H9 (cell line): ENCODE data around the gene DSC2. TPM values are rescaled to one million over a fixed set of nuclear protein-coding genes. Genes with fewer than 3 reads are reported as not detected.

Experiments used
- DNase-seq: peaks from one replicate; pipeline ENCODE4 v3.0.0-alpha.2; 2017
- H2AFZ ChIP-seq: one replicate; pipeline ENCODE4 v1.6.1; 2013; ENCODE audit warnings: mild to moderate bottlenecking, low read length, control low read depth, moderate library complexity
- H2AK5ac ChIP-seq: 2 replicates; pipeline ENCODE4 v1.6.1; 2013; ENCODE audit warnings: low read length, control low read depth, mixed read lengths; ENCODE audit not compliant: insufficient read length
- H2BK120ac ChIP-seq: one replicate; pipeline ENCODE4 v1.6.1; 2013; ENCODE audit warnings: low read depth, mild to moderate bottlenecking, low read length, control low read depth, inconsistent platforms; ENCODE audit not compliant: poor library complexity, severe bottlenecking
- H2BK12ac ChIP-seq: 2 replicates; pipeline ENCODE4 v1.6.1; 2013; ENCODE audit warnings: low read length, control low read depth, mixed read lengths, low read depth; ENCODE audit not compliant: insufficient read length
- H2BK15ac ChIP-seq: 2 replicates; pipeline ENCODE4 v1.6.1; 2013; ENCODE audit warnings: low read depth, low read length, control low read depth
- H2BK20ac ChIP-seq: one replicate; pipeline ENCODE4 v1.6.1; 2013; ENCODE audit warnings: low read depth, mild to moderate bottlenecking, low read length, control low read depth, inconsistent platforms; ENCODE audit not compliant: poor library complexity, severe bottlenecking
- H2BK5ac ChIP-seq: 2 replicates; pipeline ENCODE4 v1.6.1; 2013; ENCODE audit warnings: low read length, control low read depth, mixed read lengths; ENCODE audit not compliant: insufficient read length
- H3K14ac ChIP-seq: 2 replicates; pipeline ENCODE4 v1.6.1; 2013; ENCODE audit warnings: low read length, control low read depth; ENCODE audit not compliant: insufficient read depth
- H3K18ac ChIP-seq: 2 replicates; pipeline ENCODE4 v1.6.1; 2013; ENCODE audit warnings: low read depth, mild to moderate bottlenecking, mixed read lengths, low read length, control low read depth; ENCODE audit not compliant: insufficient read length
- H3K23ac ChIP-seq: 2 replicates; pipeline ENCODE4 v1.6.1; 2013; ENCODE audit warnings: low read length, control low read depth, mixed read lengths, low read depth; ENCODE audit not compliant: insufficient read length
- H3K23me2 ChIP-seq: 2 replicates; pipeline ENCODE4 v1.6.1; 2013; ENCODE audit warnings: low read depth, mild to moderate bottlenecking, mixed read lengths, low read length, control low read depth; ENCODE audit not compliant: insufficient read length, poor library complexity, severe bottlenecking
- H3K27ac ChIP-seq: 2 replicates; pipeline ENCODE4 v1.5.1; 2013; ENCODE audit warnings: low read length, control low read depth, mixed read lengths, low read depth; ENCODE audit not compliant: insufficient read length
- H3K27me3 ChIP-seq: 2 replicates; pipeline ENCODE4 v1.6.1; 2013; ENCODE audit warnings: low read length, control low read depth, inconsistent platforms; ENCODE audit not compliant: insufficient read depth
- H3K4ac ChIP-seq: 2 replicates; pipeline ENCODE4 v1.6.1; 2013; ENCODE audit warnings: low read depth, mild to moderate bottlenecking, control low read depth, inconsistent platforms, low read length, moderate library complexity
- H3K4me1 ChIP-seq: 2 replicates; pipeline ENCODE4 v1.6.1; 2013; ENCODE audit warnings: low read length, control low read depth, inconsistent platforms; ENCODE audit not compliant: insufficient read depth
- H3K4me2 ChIP-seq: 2 replicates; pipeline ENCODE4 v1.6.1; 2013; ENCODE audit warnings: low read length, control low read depth, mixed read lengths; ENCODE audit not compliant: insufficient read length, insufficient read depth
- H3K56ac ChIP-seq: 2 replicates; pipeline ENCODE4 v1.6.1; 2013; ENCODE audit warnings: low read depth, mild to moderate bottlenecking, mixed read lengths, low read length, control low read depth; ENCODE audit not compliant: insufficient read length
- H3K79me1 ChIP-seq: 2 replicates; pipeline ENCODE4 v1.6.1; 2013; ENCODE audit warnings: low read depth, mild to moderate bottlenecking, moderate library complexity, low read length, control low read depth, inconsistent platforms; ENCODE audit not compliant: insufficient read depth, poor library complexity, severe bottlenecking
- H3K79me2 ChIP-seq: 2 replicates; pipeline ENCODE4 v1.6.1; 2013; ENCODE audit warnings: low read length, control low read depth, inconsistent platforms; ENCODE audit not compliant: insufficient read depth
- H3K9ac ChIP-seq: 2 replicates; pipeline ENCODE4 v1.6.1; 2013; ENCODE audit warnings: low read length, control low read depth, mixed read lengths; ENCODE audit not compliant: insufficient read length; ENCODE audit errors: extremely low read depth
- H3K9me3 ChIP-seq: one replicate; pipeline ENCODE4 v1.6.1; 2013; ENCODE audit warnings: low read depth, low read length, inconsistent platforms; ENCODE audit not compliant: control insufficient read depth
- H3T11ph ChIP-seq: one replicate; pipeline ENCODE4 v1.6.1; 2013; ENCODE audit warnings: mild to moderate bottlenecking, low read length, control low read depth, inconsistent platforms
- H4K20me1 ChIP-seq: one replicate; pipeline ENCODE4 v1.6.1; 2013; ENCODE audit not compliant: control insufficient read depth, insufficient read length, insufficient read depth
- H4K5ac ChIP-seq: 2 replicates; pipeline ENCODE4 v1.6.1; 2013; ENCODE audit warnings: low read depth, mild to moderate bottlenecking, mixed read lengths, low read length, control low read depth; ENCODE audit not compliant: insufficient read length
- H4K8ac ChIP-seq: replicated peaks from 2 replicates; pipeline ENCODE4 v1.6.1; 2013; ENCODE audit warnings: low read length, control low read depth, mixed read lengths, low read depth; ENCODE audit not compliant: insufficient read length
- H4K91ac ChIP-seq: 2 replicates; pipeline ENCODE4 v1.6.1; 2013; ENCODE audit warnings: low read depth, mild to moderate bottlenecking, moderate library complexity, mixed read lengths, low read length, control low read depth; ENCODE audit not compliant: insufficient read length
- H3K27ac Mint-ChIP-seq, 3 experiments: 2 replicates in 2 of 3; 3 replicates in 1 of 3; pipeline ENCODE4 v1.8.0; 2020 to 2021; ENCODE audit warnings: mixed read lengths in 3 of 3, mild to moderate bottlenecking in 1 of 3, moderate library complexity in 1 of 3
- H3K27me3 Mint-ChIP-seq: 2 replicates; pipeline ENCODE4 v1.8.0; 2021; ENCODE audit warnings: low read depth, mild to moderate bottlenecking, moderate library complexity, mixed read lengths
- H3K36me3 Mint-ChIP-seq, 3 experiments: 2 replicates in 2 of 3; 3 replicates in 1 of 3; pipeline ENCODE4 v1.8.0; 2020 to 2021; ENCODE audit warnings: low read depth in 3 of 3, mixed read lengths in 3 of 3; ENCODE audit not compliant: insufficient read depth in 1 of 3
- H3K4me1 Mint-ChIP-seq, 2 experiments: 2 replicates each; pipeline ENCODE4 v1.8.0; 2020; ENCODE audit warnings: mixed read lengths in 2 of 2
- H3K4me3 Mint-ChIP-seq, 2 experiments: 2 replicates in 1 of 2; 3 replicates in 1 of 2; pipeline ENCODE4 v1.8.0; 2020 to 2021; ENCODE audit warnings: mild to moderate bottlenecking in 2 of 2, mixed read lengths in 2 of 2, moderate library complexity in 1 of 2
- H3K9me3 Mint-ChIP-seq, 2 experiments: 2 replicates in 1 of 2; 3 replicates in 1 of 2; pipeline ENCODE4 v1.8.0; 2020; ENCODE audit warnings: mild to moderate bottlenecking in 2 of 2, mixed read lengths in 2 of 2, moderate library complexity in 1 of 2
- WGBS: extraction: QIAGEN DNeasy Blood & Tissue Kit; methylation state at CpG from one replicate; pipeline ENCODE4 v1.1.7; 2013; ENCODE audit warnings: missing lambda C conversion rate, low lambda C conversion rate, mixed read lengths; ENCODE audit not compliant: insufficient read length; ENCODE audit errors: extremely low coverage; 5-methylcytosine and 5-hydroxymethylcytosine counted together
- total RNA-seq: library from RNA; stranded (reverse); gene quantifications from 2 replicates; pipeline ENCODE4 v1.2.1, GENCODE V29; 2021
- TF ChIP-seq, protein P1 (sequence below): fragments of 200-600 bp; sonication (generic); conservative IDR thresholded peaks from 3 replicates; pipeline ENCODE4 v1.8.0; 2021; ENCODE audit warnings: antibody characterized with exemption, mild to moderate bottlenecking

Gene DSC2
- total RNA-seq, 1 experiment from 2014 or later: 26.1 TPM

DNA sequence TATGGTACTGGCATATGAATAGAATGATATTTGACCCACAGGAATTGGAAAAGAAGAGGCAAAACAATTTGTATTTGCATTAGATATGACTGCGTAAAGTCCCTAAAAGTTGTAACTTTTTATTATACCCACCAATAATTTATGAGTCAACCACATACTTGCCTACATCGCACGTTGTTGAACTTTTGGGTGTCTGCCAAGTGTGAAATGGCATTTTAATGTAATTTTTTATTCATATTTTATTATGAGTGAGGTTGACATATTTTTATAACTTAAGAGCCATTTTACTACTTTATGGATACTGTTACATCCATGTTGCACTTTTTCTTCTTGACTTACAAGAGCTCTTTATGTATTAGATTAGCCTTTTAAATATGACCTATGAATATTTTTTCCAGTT lies 4.6 kb downstream of the DSC2 start:
- Histone ChIP-seq H2AK5ac (no peak overlapping the region), H3K4me1 (no peaks in the 10 kb centered on the region; the same call in 1 of the 2 replicates), H2BK12ac (no peak overlapping the region), H4K8ac (no peak overlapping the region), H3K9me3 (no peaks in the 10 kb centered on the region), H3K4me2 (no peak overlapping the region), H4K20me1 (no peaks in the 10 kb centered on the region), H3K27ac (no peak overlapping the region), H4K91ac (no peak overlapping the region), H2BK20ac (no peak overlapping the region), H3K18ac (no peak overlapping the region), H3T11ph (no peak overlapping the region), H2BK120ac (no peak overlapping the region), H3K79me1 (no peaks in the 10 kb centered on the region), H2BK15ac (no peak overlapping the region), H3K27me3 (no peaks in the 10 kb centered on the region), H3K79me2 (peaks cover 14% of the 10 kb centered on the region; the same call in 1 of the 2 replicates), H3K14ac (no peak overlapping the region), H3K23me2 (peaks cover 3% of the 10 kb centered on the region), H3K23ac (no peak overlapping the region), H3K9ac (no peak overlapping the region), H4K5ac (no peak overlapping the region), H3K56ac (no peak overlapping the region), H2BK5ac (no peak overlapping the region), H2AFZ (no peak overlapping the region), H3K4ac (no peak overlapping the region)
- Mint-ChIP-seq H3K4me1 (peaks cover 28 to 33% of the 10 kb centered on the region in 2 experiments), H3K9me3 (peaks cover 0 to 4% of the 10 kb centered on the region in 2 experiments; a peak in 1 of 5 replicates), H3K4me3 (no peak overlapping the region), H3K36me3 (peaks cover 5 to 7% (median 6%) of the 10 kb centered on the region in 3 experiments), H3K27me3 (peaks cover 2% of the 10 kb centered on the region; the same call in 1 of the 2 replicates), H3K27ac (no peak overlapping the region)
- DNase-seq: no peak
- WGBS: no CpG with 5 or more reads among the region's 3 CpGs
- TF ChIP-seq, protein P1, sequence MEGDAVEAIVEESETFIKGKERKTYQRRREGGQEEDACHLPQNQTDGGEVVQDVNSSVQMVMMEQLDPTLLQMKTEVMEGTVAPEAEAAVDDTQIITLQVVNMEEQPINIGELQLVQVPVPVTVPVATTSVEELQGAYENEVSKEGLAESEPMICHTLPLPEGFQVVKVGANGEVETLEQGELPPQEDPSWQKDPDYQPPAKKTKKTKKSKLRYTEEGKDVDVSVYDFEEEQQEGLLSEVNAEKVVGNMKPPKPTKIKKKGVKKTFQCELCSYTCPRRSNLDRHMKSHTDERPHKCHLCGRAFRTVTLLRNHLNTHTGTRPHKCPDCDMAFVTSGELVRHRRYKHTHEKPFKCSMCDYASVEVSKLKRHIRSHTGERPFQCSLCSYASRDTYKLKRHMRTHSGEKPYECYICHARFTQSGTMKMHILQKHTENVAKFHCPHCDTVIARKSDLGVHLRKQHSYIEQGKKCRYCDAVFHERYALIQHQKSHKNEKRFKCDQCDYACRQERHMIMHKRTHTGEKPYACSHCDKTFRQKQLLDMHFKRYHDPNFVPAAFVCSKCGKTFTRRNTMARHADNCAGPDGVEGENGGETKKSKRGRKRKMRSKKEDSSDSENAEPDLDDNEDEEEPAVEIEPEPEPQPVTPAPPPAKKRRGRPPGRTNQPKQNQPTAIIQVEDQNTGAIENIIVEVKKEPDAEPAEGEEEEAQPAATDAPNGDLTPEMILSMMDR: no peak
